GM04503 (cell line): ENCODE results near the gene UNKL.
A peak's percentile ranks its signal among the peaks of the same experiment; 100 is the strongest.

Source experiments
- DNase-seq: peaks from one replicate; pipeline ENCODE4 v3.0.0-alpha.2; 2012; ENCODE audit warnings: low read depth

The UNKL gene

GRCh38 chr16:1431497-1432270 is 17.2 kb upstream of the UNKL start:
- DNase-seq: no peak

GRCh38 chr16:1430759-1431496 is 16.4 kb upstream of the UNKL start, which contains the start of gene PERCC1:
Gene PERCC1, plus strand, starts transcription at chr16:1431078. Its CDS starts 1,516 bp downstream, at chr16:1432594.
- no peak for DNase-seq

- no peak for DNase-seq
These were observed 15.8 kb upstream of the UNKL start for GRCh38 chr16:1430214-1430758.

GRCh38 chr16:1429631-1430030 is 15.1 kb upstream of the UNKL start:
- no peak for DNase-seq

- no peak for DNase-seq
These were observed 14.5 kb upstream of the UNKL start for GRCh38 chr16:1429012-1429411.

- no peak for DNase-seq
These were observed 14.0 kb upstream of the UNKL start for GRCh38 chr16:1428511-1428910.

- DNase-seq: no peak
These were observed 13.3 kb upstream of the UNKL start for GRCh38 chr16:1427473-1428461.

GRCh38 chr16:1426734-1427471 is 12.4 kb upstream of the UNKL start:
- no peak for DNase-seq

GRCh38 chr16:1425616-1426370 is 11.3 kb upstream of the UNKL start:
- no peak for DNase-seq

GRCh38 chr16:1424028-1424427 is 9.5 kb upstream of the UNKL start:
- DNase-seq: no peak

- no peak for DNase-seq
These were observed 7.6 kb upstream of the UNKL start for GRCh38 chr16:1422076-1422475.

- no peak for DNase-seq
These were observed 5.6 kb upstream of the UNKL start for GRCh38 chr16:1420111-1420539.

- no peak for DNase-seq
These were observed 2.0 kb upstream of the UNKL start for GRCh38 chr16:1416521-1416941.

GRCh38 chr16:1413684-1414531 is 596 bp downstream of the UNKL start:
- no peak for DNase-seq

GRCh38 chr16:1412847-1413246 is 1.7 kb downstream of the UNKL start:
- no peak for DNase-seq

GRCh38 chr16:1408171-1408837 is 6.2 kb downstream of the UNKL start:
- DNase-seq: peak; percentile 37

- peak; percentile 11 for DNase-seq
These were observed 6.8 kb downstream of the UNKL start for GRCh38 chr16:1407753-1408152.

- no peak for DNase-seq
These were observed 10.8 kb downstream of the UNKL start for GRCh38 chr16:1403733-1404132.

GRCh38 chr16:1403036-1403435 is 11.5 kb downstream of the UNKL start:
- no peak for DNase-seq
